GM12874 (cell line): Measurements from ENCODE around the gene GOLGA3.

ENCODE experiments used
- CTCF ChIP-seq: IDR thresholded peaks from 2 replicates; pipeline ENCODE4 v1.5.1; 2011; ENCODE audit warnings: low read depth, mild to moderate bottlenecking, control low read depth, low read length, moderate library complexity; ENCODE audit not compliant: insufficient read depth

Gene GOLGA3

GRCh38 chr12:132827763-132828703 is 636 bp downstream of the GOLGA3 start:
- no peak for TF ChIP-seq CTCF

- no peak for TF ChIP-seq CTCF
Observed at GRCh38 chr12:132825861-132826260, 2.8 kb downstream of the GOLGA3 start.

GRCh38 chr12:132825089-132825488 is 3.6 kb downstream of the GOLGA3 start:
- TF ChIP-seq CTCF = no peak

- TF ChIP-seq CTCF = no peak
Observed at GRCh38 chr12:132824053-132824452, 4.6 kb downstream of the GOLGA3 start.

- no peak for TF ChIP-seq CTCF
Observed at GRCh38 chr12:132818562-132818961, 10.1 kb downstream of the GOLGA3 start.

- no peak for TF ChIP-seq CTCF
Observed at GRCh38 chr12:132814232-132814631, 14.4 kb downstream of the GOLGA3 start.

GRCh38 chr12:132813443-132813842 is 15.2 kb downstream of the GOLGA3 start:
- TF ChIP-seq CTCF = no peak
